CD4-positive, alpha-beta T cell (primary cell): ENCODE data around the gene SCLT1. TPM values are rescaled to one million over a fixed set of nuclear protein-coding genes. Genes with fewer than 3 reads are reported as not detected.

ENCODE experiments used
- ATAC-seq: fragments of 200-7000 bp; cut with Tn5 transposase; one replicate; pipeline ENCODE4 v1.10.0; 2022; ENCODE audit warnings: mild to moderate bottlenecking; ENCODE audit not compliant: poor library complexity
- CTCF ChIA-PET: fragments of 350-600 bp; sonication (Branson Sonifier 250); formaldehyde crosslinking; loops from one replicate; lab custom pipeline; 2021; ENCODE audit warnings: antibody characterized with exemption, inconsistent platforms; lab: Charles Lee
- POLR2A ChIA-PET: fragments of 350-600 bp; sonication (Branson Sonifier 250); formaldehyde crosslinking; loops from one replicate; lab custom pipeline; 2021; ENCODE audit warnings: antibody characterized with exemption, inconsistent platforms; lab: Charles Lee
- DNase-seq, 14 experiments: peaks; one replicate each; pipeline ENCODE4 v3.0.0-alpha.2; 2013 to 2020; ENCODE audit warnings: mixed read lengths in 2 of 14
- H3K27ac ChIP-seq, 2 donors: one replicate each; pipeline versions ENCODE4 v1.5.1 to v1.7.0; 2013; ENCODE audit warnings: low read length in 2 of 2, low read depth in 1 of 2, mild to moderate bottlenecking in 1 of 2
- H3K27me3 ChIP-seq, 2 experiments: 1 replicate in 1 of 2; 2 replicates in 1 of 2; pipeline versions ENCODE4 v1.6.1 to v1.7.0; 2013; ENCODE audit warnings: low read length in 2 of 2, control low read depth in 1 of 2, mild to moderate bottlenecking in 1 of 2, moderate library complexity in 1 of 2; ENCODE audit not compliant: insufficient read depth in 2 of 2, control insufficient read depth in 1 of 2
- H3K36me3 ChIP-seq: one replicate; pipeline ENCODE4 v1.6.1; 2013; ENCODE audit warnings: low read length, control low read depth; ENCODE audit not compliant: insufficient read depth
- H3K4me1 ChIP-seq: one replicate; pipeline ENCODE4 v1.6.1; 2013; ENCODE audit warnings: low read length, control low read depth; ENCODE audit not compliant: insufficient read depth
- H3K4me3 ChIP-seq: one replicate; pipeline ENCODE4 v1.5.1; 2013; ENCODE audit warnings: mild to moderate bottlenecking, low read length, moderate library complexity
- H3K9me3 ChIP-seq, 2 experiments: 1 replicate in 1 of 2; 2 replicates in 1 of 2; pipeline versions ENCODE4 v1.6.1 to v1.7.0; 2013; ENCODE audit warnings: low read length in 2 of 2, mild to moderate bottlenecking in 2 of 2, control low read depth in 1 of 2, moderate library complexity in 1 of 2; ENCODE audit not compliant: control insufficient read depth in 1 of 2, insufficient read depth in 1 of 2
- H3K27ac Mint-ChIP-seq: one replicate; pipeline ENCODE4 v1.8.0; 2020; ENCODE audit warnings: mixed read lengths
- H3K27me3 Mint-ChIP-seq: one replicate; pipeline ENCODE4 v1.8.0; 2021; ENCODE audit warnings: mixed read lengths
- H3K36me3 Mint-ChIP-seq: one replicate; pipeline ENCODE4 v1.8.0; 2021; ENCODE audit warnings: low read depth, mixed read lengths
- H3K4me1 Mint-ChIP-seq: one replicate; pipeline ENCODE4 v1.8.0; 2021; ENCODE audit warnings: low read depth, mixed read lengths
- H3K4me3 Mint-ChIP-seq: one replicate; pipeline ENCODE4 v1.8.0; 2020; ENCODE audit warnings: mild to moderate bottlenecking, mixed read lengths
- H3K9me3 Mint-ChIP-seq: one replicate; pipeline ENCODE4 v1.8.0; 2020; ENCODE audit warnings: mixed read lengths
- CTCF ChIP-seq: fragments of 200-600 bp; IDR thresholded peaks from one replicate; pipeline ENCODE4 v1.8.0; 2022; ENCODE audit warnings: antibody characterized with exemption, mild to moderate bottlenecking
- intact Hi-C, 2 experiments: fragments of 100-400 bp; cut with DNase I in 1 of 2; cut with micrococcal nuclease in 1 of 2; formaldehyde crosslinking; loops; one replicate each; pipeline versions ENCODE4 v1.15.1 to v1.9.0; 2023 to 2025; cut with DNase I, micrococcal nuclease
- total RNA-seq, 174 experiments: library from RNA in 2 of 174; stranded (reverse) in 2 of 174; gene quantifications; one replicate each; pipeline ENCODE4 v1.2.3 and lab custom pipeline; 2021 to 2026

SCLT1 gene
- total RNA-seq, 2 experiments from 2014 or later = 21.8 to 21.9 TPM

- Mint-ChIP-seq H3K4me1 (no peaks in the 10 kb centered on the region), H3K27ac (no peak overlapping the region), H3K4me3 (no peak overlapping the region), H3K9me3 (no peaks in the 10 kb centered on the region), H3K36me3 (peaks cover 25% of the 10 kb centered on the region), H3K27me3 (no peaks in the 10 kb centered on the region)
- DNase-seq = no peak
- POLR2A ChIA-PET = no interaction called here
- CTCF ChIA-PET = no interaction called here
- intact Hi-C loops = no loop called here
- peak; percentile 14 for TF ChIP-seq CTCF
- Histone ChIP-seq H3K36me3 (peaks cover 10% of the 10 kb centered on the region), H3K4me3 (no peak overlapping the region), H3K27me3 (no peaks in the 10 kb centered on the region), H3K4me1 (no peaks in the 10 kb centered on the region), H3K27ac (no peak overlapping the region), H3K9me3 (no peaks in the 10 kb centered on the region)
- ATAC-seq = no peak
Measured at GRCh38 chr4:129111919-129112318, 18.6 kb upstream of the SCLT1 start.

DNA sequence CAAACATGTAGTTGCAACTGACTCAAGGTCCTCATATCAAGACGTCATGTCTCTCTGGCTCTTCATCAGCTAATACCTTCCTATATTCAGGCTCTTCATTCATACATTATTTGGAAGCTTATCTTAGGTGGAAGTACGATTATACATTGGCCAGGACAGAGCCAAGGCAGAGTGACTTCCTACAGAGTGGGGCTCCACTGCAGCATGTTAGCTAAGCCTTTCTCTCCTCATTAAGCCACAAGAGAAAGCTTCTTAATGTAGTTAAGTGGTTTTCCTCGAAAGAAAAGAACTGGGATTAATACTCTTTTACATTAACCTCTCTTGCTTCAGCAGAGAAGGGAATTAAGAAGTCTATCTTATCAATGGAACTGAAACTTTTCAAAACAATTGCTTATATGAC lies 17.6 kb upstream of the SCLT1 start:
- Mint-ChIP-seq H3K36me3 (peaks cover 25% of the 10 kb centered on the region), H3K4me3 (no peak overlapping the region), H3K9me3 (no peaks in the 10 kb centered on the region), H3K4me1 (no peaks in the 10 kb centered on the region), H3K27me3 (no peaks in the 10 kb centered on the region), H3K27ac (no peak overlapping the region)
- H3K27ac ChIP-seq = no peak overlapping the region
- H3K4me1 ChIP-seq = no peaks in the 10 kb centered on the region
- CTCF ChIA-PET = no interaction called here
- intact Hi-C loops = no loop called here
- H3K36me3 ChIP-seq = peaks cover 10% of the 10 kb centered on the region
- H3K4me3 ChIP-seq = no peak overlapping the region
- no peak for TF ChIP-seq CTCF
- ATAC-seq (no peak), DNase-seq (no peak)
- no peaks in the 10 kb centered on the region for H3K27me3 ChIP-seq
- H3K9me3 ChIP-seq = no peaks in the 10 kb centered on the region
- POLR2A ChIA-PET = interaction anchor here (1.4 kb wide), 1 partner anchor 18 kb away, joined by 4 read pairs; the partner anchor contains the start of gene SCLT1

GRCh38 chr4:129109965-129110824 lies 16.9 kb upstream of the SCLT1 start:
- H3K27ac ChIP-seq = no peak overlapping the region
- peaks cover 10% of the 10 kb centered on the region for H3K36me3 ChIP-seq
- CTCF ChIA-PET = no interaction called here
- H3K4me1 ChIP-seq = no peaks in the 10 kb centered on the region
- DNase-seq (no peak), ATAC-seq (no peak)
- no peaks in the 10 kb centered on the region for H3K9me3 Mint-ChIP-seq
- H3K4me1 Mint-ChIP-seq = no peaks in the 10 kb centered on the region
- no peaks in the 10 kb centered on the region for H3K27me3 Mint-ChIP-seq
- H3K9me3 ChIP-seq = no peaks in the 10 kb centered on the region
- H3K27ac Mint-ChIP-seq = no peak overlapping the region
- intact Hi-C loops = no loop called here
- POLR2A ChIA-PET = interaction anchor here (1.4 kb wide), 1 partner anchor 17 kb away, joined by 4 read pairs; the partner anchor contains the start of gene SCLT1
- no peak overlapping the region for H3K4me3 Mint-ChIP-seq
- TF ChIP-seq CTCF = no peak
- H3K27me3 ChIP-seq = no peaks in the 10 kb centered on the region
- H3K4me3 ChIP-seq = no peak overlapping the region
- peaks cover 25% of the 10 kb centered on the region for H3K36me3 Mint-ChIP-seq
